HepG2 (cell line): ENCODE results near the gene ZER1. TPM values are rescaled to one million over a fixed set of nuclear protein-coding genes. Genes with fewer than 3 reads are reported as not detected.

Experiments used
- EP300 ChIP-seq, 3 experiments: sonication (generic) in 1 of 3; formaldehyde crosslinking in 1 of 3; IDR thresholded peaks; 2 replicates each; pipeline versions ENCODE4 v1.5.1 to v1.6.1; 2011 to 2020; ENCODE audit warnings: low read depth in 2 of 3, low read length in 2 of 3, borderline replicate concordance in 1 of 3, improper control_type of control experiment in 1 of 3, mild to moderate bottlenecking in 1 of 3, missing genetic modification reagents in 1 of 3, moderate library complexity in 1 of 3
- FOSL1 ChIP-seq: sonication (generic); formaldehyde crosslinking; IDR thresholded peaks from 2 replicates; pipeline ENCODE4 v1.9.0; 2021; ENCODE audit warnings: missing genetic modification reagents, borderline replicate concordance
- GABPA ChIP-seq, 2 experiments: IDR thresholded peaks; 2 replicates each; pipeline ENCODE4 v1.6.1; 2011 to 2016; ENCODE audit warnings: low read depth in 2 of 2, low read length in 1 of 2, missing biosample characterization in 1 of 2, missing genetic modification characterization in 1 of 2
- GPN1 ChIP-seq: sonication (generic); formaldehyde crosslinking; IDR thresholded peaks from 2 replicates; pipeline ENCODE4 v1.5.1; 2020; ENCODE audit warnings: missing genetic modification reagents, borderline replicate concordance
- KDM2A ChIP-seq: sonication (generic); formaldehyde crosslinking; IDR thresholded peaks from 2 replicates; pipeline ENCODE4 v1.4.0; 2020; ENCODE audit warnings: low read depth, missing genetic modification reagents, borderline replicate concordance
- NCOA1 ChIP-seq: sonication (generic); formaldehyde crosslinking; IDR thresholded peaks from 2 replicates; pipeline ENCODE4 v1.9.0; 2021; ENCODE audit warnings: missing genetic modification reagents
- NPAS2 ChIP-seq: sonication (generic); formaldehyde crosslinking; IDR thresholded peaks from 2 replicates; pipeline ENCODE4 v1.8.0; 2022; ENCODE audit warnings: mild to moderate bottlenecking, missing genetic modification reagents, borderline replicate concordance
- POGZ ChIP-seq: sonication (generic); formaldehyde crosslinking; IDR thresholded peaks from 2 replicates; pipeline ENCODE4 v1.4.0; 2020; ENCODE audit warnings: mild to moderate bottlenecking, missing genetic modification reagents
- RAD21 ChIP-seq: fragments of 450-650 bp; formaldehyde crosslinking; IDR thresholded peaks from 2 replicates; pipeline ENCODE4 v1.5.0; 2020; ENCODE audit warnings: mild to moderate bottlenecking
- RARG ChIP-seq: sonication (generic); formaldehyde crosslinking; IDR thresholded peaks from 2 replicates; pipeline ENCODE4 v1.4.0; 2020; ENCODE audit warnings: low read depth, mild to moderate bottlenecking, missing genetic modification reagents
- ZBTB3 ChIP-seq: sonication (generic); formaldehyde crosslinking; IDR thresholded peaks from 2 replicates; pipeline ENCODE4 v1.4.0; 2020; ENCODE audit warnings: low read depth, mild to moderate bottlenecking, moderate library complexity, missing genetic modification reagents, borderline replicate concordance
- ZMYM4 ChIP-seq: sonication (generic); formaldehyde crosslinking; IDR thresholded peaks from 2 replicates; pipeline ENCODE4 v1.8.1; 2023; ENCODE audit warnings: mild to moderate bottlenecking, missing genetic modification reagents
- ZNF547 ChIP-seq: sonication (generic); formaldehyde crosslinking; IDR thresholded peaks from 2 replicates; pipeline ENCODE4 v1.5.1; 2020; ENCODE audit warnings: mild to moderate bottlenecking, missing genetic modification reagents
- ZNF549 ChIP-seq: sonication (generic); formaldehyde crosslinking; IDR thresholded peaks from 2 replicates; pipeline ENCODE4 v1.5.0; 2020; ENCODE audit warnings: missing genetic modification reagents
- polyA plus RNA-seq, 8 experiments: library from polyadenylated mRNA; depleted of rRNA in 3 of 8; stranded (reverse) in 7 of 8; unstranded in 1 of 8; fragments of >200 nt; fragmentation: Illumina TruSeq in 4 of 8; extraction: Trizol in 4 of 8; gene quantifications; 2 replicates each; pipeline versions ENCODE4 v1.2.1 to v1.2.3, GENCODE V29; 2011 to 2016; ENCODE audit warnings: low read depth in 4 of 8, missing spikeins in 1 of 8, mixed read lengths in 1 of 8; ENCODE audit not compliant: insufficient read depth in 1 of 8
- total RNA-seq, 5 experiments: library from RNA; depleted of rRNA; stranded (reverse); fragments of >200 nt; fragmentation: Illumina TruSeq; extraction: Trizol; gene quantifications; 2 replicates each; pipeline ENCODE4 v1.2.3, GENCODE V29; 2016; ENCODE audit warnings: low read depth in 1 of 5
- TF ChIP-seq, protein P1 (sequence below): sonication (generic); formaldehyde crosslinking; conservative IDR thresholded peaks from 2 replicates; pipeline ENCODE4 v1.8.0; 2022; ENCODE audit warnings: mild to moderate bottlenecking, moderate library complexity, missing genetic modification reagents
- TF ChIP-seq, protein P2 (sequence below): sonication (generic); formaldehyde crosslinking; IDR thresholded peaks from 2 replicates; pipeline ENCODE4 v1.4.0; 2020; ENCODE audit warnings: missing genetic modification reagents
- TF ChIP-seq, protein P3 (sequence below): sonication (generic); formaldehyde crosslinking; IDR thresholded peaks from 2 replicates; pipeline ENCODE4 v1.4.0; 2020; ENCODE audit warnings: mild to moderate bottlenecking, low read depth, missing genetic modification reagents
- TF ChIP-seq, protein P4 (sequence below): fragments of 450-650 bp; IDR thresholded peaks from 2 replicates; pipeline ENCODE4 v1.6.1; 2016
- TF ChIP-seq, protein P5 (sequence below): IDR thresholded peaks from 2 replicates; pipeline ENCODE4 v1.6.1; 2016; ENCODE audit warnings: missing compliant biosample characterization, missing genetic modification reagents, borderline replicate concordance

Gene ZER1
- total and polyA plus RNA-seq, 2 of the 13 experiments (the other 11 are each of a cell fraction or from before 2014, with no cell fraction given): 7.7 to 40.0 TPM

DNA sequence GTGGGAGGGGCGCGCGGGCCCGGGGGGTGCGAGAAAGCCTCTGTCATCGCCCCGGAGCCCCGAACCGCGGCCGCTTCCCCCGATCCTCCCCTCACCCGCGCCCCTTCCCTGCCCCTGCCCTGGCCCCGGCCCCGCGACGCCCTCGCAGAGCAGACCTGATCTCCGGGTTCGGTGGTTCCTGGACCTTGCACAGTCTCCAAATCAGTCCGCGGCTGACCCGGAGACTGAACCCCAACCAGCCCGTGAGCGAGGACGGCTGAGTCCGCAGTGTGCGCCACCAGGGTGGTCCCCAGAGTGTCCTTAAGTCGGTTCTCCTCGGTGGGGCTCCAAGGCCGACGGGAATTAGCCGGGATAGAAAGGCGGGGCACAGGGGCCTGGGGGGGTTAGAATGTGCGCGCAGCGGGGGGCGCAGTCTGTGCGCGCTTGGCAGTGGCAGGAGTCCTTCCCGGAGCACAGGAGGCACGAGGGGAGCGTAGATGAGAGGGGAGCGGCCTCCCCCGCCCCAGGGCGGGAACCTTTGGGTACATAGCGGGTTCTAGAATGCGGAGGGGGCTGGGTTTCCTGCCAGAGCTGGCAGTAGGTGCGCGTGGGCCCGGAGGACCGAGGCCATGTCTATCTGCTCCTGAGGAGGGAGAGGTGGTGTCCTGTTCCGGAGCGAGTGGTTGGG is 68.6 kb downstream of the ZER1 start (continued):
- TF ChIP-seq, protein P1, sequence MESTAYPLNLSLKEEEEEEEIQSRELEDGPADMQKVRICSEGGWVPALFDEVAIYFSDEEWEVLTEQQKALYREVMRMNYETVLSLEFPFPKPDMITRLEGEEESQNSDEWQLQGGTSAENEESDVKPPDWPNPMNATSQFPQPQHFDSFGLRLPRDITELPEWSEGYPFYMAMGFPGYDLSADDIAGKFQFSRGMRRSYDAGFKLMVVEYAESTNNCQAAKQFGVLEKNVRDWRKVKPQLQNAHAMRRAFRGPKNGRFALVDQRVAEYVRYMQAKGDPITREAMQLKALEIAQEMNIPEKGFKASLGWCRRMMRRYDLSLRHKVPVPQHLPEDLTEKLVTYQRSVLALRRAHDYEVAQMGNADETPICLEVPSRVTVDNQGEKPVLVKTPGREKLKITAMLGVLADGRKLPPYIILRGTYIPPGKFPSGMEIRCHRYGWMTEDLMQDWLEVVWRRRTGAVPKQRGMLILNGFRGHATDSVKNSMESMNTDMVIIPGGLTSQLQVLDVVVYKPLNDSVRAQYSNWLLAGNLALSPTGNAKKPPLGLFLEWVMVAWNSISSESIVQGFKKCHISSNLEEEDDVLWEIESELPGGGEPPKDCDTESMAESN (CRISPR knock-in tag): no peak
- TF ChIP-seq, protein P2, sequence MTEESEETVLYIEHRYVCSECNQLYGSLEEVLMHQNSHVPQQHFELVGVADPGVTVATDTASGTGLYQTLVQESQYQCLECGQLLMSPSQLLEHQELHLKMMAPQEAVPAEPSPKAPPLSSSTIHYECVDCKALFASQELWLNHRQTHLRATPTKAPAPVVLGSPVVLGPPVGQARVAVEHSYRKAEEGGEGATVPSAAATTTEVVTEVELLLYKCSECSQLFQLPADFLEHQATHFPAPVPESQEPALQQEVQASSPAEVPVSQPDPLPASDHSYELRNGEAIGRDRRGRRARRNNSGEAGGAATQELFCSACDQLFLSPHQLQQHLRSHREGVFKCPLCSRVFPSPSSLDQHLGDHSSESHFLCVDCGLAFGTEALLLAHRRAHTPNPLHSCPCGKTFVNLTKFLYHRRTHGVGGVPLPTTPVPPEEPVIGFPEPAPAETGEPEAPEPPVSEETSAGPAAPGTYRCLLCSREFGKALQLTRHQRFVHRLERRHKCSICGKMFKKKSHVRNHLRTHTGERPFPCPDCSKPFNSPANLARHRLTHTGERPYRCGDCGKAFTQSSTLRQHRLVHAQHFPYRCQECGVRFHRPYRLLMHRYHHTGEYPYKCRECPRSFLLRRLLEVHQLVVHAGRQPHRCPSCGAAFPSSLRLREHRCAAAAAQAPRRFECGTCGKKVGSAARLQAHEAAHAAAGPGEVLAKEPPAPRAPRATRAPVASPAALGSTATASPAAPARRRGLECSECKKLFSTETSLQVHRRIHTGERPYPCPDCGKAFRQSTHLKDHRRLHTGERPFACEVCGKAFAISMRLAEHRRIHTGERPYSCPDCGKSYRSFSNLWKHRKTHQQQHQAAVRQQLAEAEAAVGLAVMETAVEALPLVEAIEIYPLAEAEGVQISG (CRISPR knock-in tag): no peak
- TF ChIP-seq RAD21 (CRISPR knock-in tag): no peak
- TF ChIP-seq, protein P3, sequence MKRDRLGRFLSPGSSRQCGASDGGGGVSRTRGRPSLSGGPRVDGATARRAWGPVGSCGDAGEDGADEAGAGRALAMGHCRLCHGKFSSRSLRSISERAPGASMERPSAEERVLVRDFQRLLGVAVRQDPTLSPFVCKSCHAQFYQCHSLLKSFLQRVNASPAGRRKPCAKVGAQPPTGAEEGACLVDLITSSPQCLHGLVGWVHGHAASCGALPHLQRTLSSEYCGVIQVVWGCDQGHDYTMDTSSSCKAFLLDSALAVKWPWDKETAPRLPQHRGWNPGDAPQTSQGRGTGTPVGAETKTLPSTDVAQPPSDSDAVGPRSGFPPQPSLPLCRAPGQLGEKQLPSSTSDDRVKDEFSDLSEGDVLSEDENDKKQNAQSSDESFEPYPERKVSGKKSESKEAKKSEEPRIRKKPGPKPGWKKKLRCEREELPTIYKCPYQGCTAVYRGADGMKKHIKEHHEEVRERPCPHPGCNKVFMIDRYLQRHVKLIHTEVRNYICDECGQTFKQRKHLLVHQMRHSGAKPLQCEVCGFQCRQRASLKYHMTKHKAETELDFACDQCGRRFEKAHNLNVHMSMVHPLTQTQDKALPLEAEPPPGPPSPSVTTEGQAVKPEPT: no peak
- TF ChIP-seq ZBTB3 (CRISPR knock-in tag): no peak
- TF ChIP-seq, protein P4, sequence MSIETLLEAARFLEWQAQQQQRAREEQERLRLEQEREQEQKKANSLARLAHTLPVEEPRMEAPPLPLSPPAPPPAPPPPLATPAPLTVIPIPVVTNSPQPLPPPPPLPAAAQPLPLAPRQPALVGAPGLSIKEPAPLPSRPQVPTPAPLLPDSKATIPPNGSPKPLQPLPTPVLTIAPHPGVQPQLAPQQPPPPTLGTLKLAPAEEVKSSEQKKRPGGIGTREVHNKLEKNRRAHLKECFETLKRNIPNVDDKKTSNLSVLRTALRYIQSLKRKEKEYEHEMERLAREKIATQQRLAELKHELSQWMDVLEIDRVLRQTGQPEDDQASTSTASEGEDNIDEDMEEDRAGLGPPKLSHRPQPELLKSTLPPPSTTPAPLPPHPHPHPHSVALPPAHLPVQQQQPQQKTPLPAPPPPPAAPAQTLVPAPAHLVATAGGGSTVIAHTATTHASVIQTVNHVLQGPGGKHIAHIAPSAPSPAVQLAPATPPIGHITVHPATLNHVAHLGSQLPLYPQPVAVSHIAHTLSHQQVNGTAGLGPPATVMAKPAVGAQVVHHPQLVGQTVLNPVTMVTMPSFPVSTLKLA: no peak
- 0 out of 2 replicates have a peak, but pooled peaks have one; percentile 6 for TF ChIP-seq GABPA (IDR thresholded peaks at IDR 0.05; ENCODE audit: low read depth, low read length)
- TF ChIP-seq GABPA (CRISPR knock-in tag; IDR thresholded peaks at IDR 0.05; ENCODE audit: low read depth): no peak
- no peak for TF ChIP-seq KDM2A (CRISPR knock-in tag)
- no peak for TF ChIP-seq FOSL1 (CRISPR knock-in tag)
- TF ChIP-seq ZNF547 (CRISPR knock-in tag): 0 out of 2 replicates have a peak, but pooled peaks have one; percentile 20
- TF ChIP-seq, protein P5, sequence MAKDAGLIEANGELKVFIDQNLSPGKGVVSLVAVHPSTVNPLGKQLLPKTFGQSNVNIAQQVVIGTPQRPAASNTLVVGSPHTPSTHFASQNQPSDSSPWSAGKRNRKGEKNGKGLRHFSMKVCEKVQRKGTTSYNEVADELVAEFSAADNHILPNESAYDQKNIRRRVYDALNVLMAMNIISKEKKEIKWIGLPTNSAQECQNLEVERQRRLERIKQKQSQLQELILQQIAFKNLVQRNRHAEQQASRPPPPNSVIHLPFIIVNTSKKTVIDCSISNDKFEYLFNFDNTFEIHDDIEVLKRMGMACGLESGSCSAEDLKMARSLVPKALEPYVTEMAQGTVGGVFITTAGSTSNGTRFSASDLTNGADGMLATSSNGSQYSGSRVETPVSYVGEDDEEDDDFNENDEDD (CRISPR knock-in tag): peak; percentile 73; the same call in 1 of the 2 replicates
- no peak for TF ChIP-seq ZNF549
- TF ChIP-seq EP300 (IDR thresholded peaks at IDR 0.05; ENCODE audit: low read depth in 2 of 2, low read length in 2 of 2): no peak
- TF ChIP-seq EP300 (CRISPR knock-in tag; IDR thresholded peaks at IDR 0.05; ENCODE audit: borderline replicate concordance): no peak
- TF ChIP-seq RARG (CRISPR knock-in tag): no peak
- no peak for TF ChIP-seq POGZ (CRISPR knock-in tag)
- no peak for TF ChIP-seq NPAS2
- TF ChIP-seq GPN1 (CRISPR knock-in tag): no peak
- TF ChIP-seq ZMYM4 (CRISPR knock-in tag): no peak
- 0 out of 2 replicates have a peak, but pooled peaks have one; percentile 3 for TF ChIP-seq NCOA1 (CRISPR knock-in tag)
